AG04449 (cell line): ENCODE measurements around the gene COL5A1.

ENCODE experiments used
- CTCF ChIA-PET: fragments of 350-600 bp; formaldehyde crosslinking; extraction: SDS; loops from one replicate; lab custom pipeline; 2021; ENCODE audit warnings: antibody characterized with exemption; lab: Yijun Ruan, JAX
- POLR2A ChIA-PET: fragments of 400-600, 350-600 bp; formaldehyde crosslinking; extraction: SDS; loops from one replicate; lab custom pipeline; 2020; ENCODE audit warnings: antibody characterized with exemption, inconsistent platforms; lab: Yijun Ruan, JAX
- DNase-seq: peaks from one replicate; pipeline ENCODE4 v3.0.0-alpha.2; 2010; ENCODE audit warnings: low read depth, low spot score
- H3K4me3 ChIP-seq: 2 replicates; pipeline ENCODE4 v1.5.1; 2011; ENCODE audit warnings: low read depth, mild to moderate bottlenecking, control low read depth, low read length
- TF ChIP-seq, protein P1 (sequence below): IDR thresholded peaks from one replicate; pipeline ENCODE4 v1.5.1; 2011; ENCODE audit warnings: mild to moderate bottlenecking, moderate library complexity, low read length, control low read depth, inconsistent platforms; ENCODE audit not compliant: insufficient read depth; ENCODE audit errors: missing control alignments

Gene COL5A1

DNA sequence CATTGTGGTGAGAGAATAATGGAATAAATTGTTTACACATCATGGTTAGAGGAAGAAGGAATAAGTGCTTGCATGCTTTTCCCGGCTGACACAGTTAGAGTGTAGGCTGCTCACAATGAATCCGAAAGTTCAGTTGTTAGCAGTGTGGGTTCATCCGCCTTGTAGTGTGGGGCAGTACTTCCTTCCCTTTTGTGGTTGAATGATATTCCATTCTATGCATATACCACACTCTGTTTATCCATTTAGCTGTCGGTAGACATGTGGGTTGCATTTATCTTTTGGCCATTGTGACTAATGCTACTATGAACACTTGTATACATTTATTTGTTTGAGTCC is 84.0 kb downstream of the COL5A1 start:
- POLR2A ChIA-PET, result no interaction called here
- TF ChIP-seq, protein P1, sequence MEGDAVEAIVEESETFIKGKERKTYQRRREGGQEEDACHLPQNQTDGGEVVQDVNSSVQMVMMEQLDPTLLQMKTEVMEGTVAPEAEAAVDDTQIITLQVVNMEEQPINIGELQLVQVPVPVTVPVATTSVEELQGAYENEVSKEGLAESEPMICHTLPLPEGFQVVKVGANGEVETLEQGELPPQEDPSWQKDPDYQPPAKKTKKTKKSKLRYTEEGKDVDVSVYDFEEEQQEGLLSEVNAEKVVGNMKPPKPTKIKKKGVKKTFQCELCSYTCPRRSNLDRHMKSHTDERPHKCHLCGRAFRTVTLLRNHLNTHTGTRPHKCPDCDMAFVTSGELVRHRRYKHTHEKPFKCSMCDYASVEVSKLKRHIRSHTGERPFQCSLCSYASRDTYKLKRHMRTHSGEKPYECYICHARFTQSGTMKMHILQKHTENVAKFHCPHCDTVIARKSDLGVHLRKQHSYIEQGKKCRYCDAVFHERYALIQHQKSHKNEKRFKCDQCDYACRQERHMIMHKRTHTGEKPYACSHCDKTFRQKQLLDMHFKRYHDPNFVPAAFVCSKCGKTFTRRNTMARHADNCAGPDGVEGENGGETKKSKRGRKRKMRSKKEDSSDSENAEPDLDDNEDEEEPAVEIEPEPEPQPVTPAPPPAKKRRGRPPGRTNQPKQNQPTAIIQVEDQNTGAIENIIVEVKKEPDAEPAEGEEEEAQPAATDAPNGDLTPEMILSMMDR, result no peak
- no peak for DNase-seq
- CTCF ChIA-PET, result no interaction called here
- no peak overlapping the region for H3K4me3 ChIP-seq

DNA sequence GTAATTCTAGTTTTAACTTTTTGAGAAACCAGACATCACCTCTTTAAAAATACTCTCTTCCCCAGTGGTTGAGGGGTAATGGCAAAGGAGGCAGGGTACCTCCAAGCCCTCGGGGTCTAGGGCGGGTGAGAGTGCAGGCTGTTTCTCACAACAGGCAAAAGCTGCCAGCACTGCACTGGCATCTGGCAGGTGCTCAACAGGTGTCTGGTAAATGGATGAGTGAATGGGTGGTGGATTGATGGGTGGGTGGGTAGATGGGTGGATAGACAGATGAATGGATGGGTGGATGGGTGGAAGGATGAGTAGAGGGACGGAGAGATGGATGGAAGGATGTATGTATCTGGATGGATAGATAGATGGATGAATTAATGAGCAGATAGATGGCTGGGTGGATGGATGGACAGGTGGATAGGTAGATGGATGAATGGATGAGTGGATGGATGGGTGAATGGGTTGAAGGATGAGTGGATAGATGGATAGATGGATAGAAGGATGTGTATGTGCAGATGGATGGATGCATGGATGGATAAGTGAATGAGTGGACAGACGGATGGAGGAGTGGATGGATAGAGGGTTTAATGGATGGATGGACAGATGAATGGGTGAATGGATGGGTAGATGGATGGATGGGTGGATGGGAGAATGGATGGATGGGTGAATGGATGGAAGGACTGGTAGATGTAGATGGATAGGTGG is 84.6 kb downstream of the COL5A1 start:
- POLR2A ChIA-PET, result no interaction called here

DNA sequence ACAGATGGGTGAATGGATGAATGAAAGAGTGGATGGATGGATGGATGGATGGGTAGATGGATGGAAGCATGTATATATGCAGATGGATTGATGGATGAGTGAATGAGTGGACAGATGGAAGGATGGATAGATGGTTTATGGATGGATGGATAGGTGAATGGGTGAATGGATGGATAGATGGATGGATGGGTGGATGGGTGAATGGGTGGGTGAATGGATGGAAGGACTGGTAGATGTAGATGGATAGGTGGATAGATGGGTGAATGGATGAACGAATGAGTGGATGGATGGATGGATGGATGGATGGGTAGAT is 85.1 kb downstream of the COL5A1 start:
- ChIA-PET POLR2A (no interaction called here), CTCF (interaction anchor here (1.1 kb wide), 1 partner anchor 37 kb away, joined by 6 read pairs; no protein-coding TSS in a partner anchor)
- no peak for DNase-seq
- TF ChIP-seq, protein P1, result no peak
- no peak overlapping the region for H3K4me3 ChIP-seq

More for the DNA sequence above, 84.6 kb downstream of the COL5A1 start:
- TF ChIP-seq, protein P1, result no peak
- CTCF ChIA-PET, result interaction anchor here (1.1 kb wide), 1 partner anchor 36 kb away, joined by 6 read pairs; no protein-coding TSS in a partner anchor
- no peak for DNase-seq
- no peak overlapping the region for H3K4me3 ChIP-seq

DNA sequence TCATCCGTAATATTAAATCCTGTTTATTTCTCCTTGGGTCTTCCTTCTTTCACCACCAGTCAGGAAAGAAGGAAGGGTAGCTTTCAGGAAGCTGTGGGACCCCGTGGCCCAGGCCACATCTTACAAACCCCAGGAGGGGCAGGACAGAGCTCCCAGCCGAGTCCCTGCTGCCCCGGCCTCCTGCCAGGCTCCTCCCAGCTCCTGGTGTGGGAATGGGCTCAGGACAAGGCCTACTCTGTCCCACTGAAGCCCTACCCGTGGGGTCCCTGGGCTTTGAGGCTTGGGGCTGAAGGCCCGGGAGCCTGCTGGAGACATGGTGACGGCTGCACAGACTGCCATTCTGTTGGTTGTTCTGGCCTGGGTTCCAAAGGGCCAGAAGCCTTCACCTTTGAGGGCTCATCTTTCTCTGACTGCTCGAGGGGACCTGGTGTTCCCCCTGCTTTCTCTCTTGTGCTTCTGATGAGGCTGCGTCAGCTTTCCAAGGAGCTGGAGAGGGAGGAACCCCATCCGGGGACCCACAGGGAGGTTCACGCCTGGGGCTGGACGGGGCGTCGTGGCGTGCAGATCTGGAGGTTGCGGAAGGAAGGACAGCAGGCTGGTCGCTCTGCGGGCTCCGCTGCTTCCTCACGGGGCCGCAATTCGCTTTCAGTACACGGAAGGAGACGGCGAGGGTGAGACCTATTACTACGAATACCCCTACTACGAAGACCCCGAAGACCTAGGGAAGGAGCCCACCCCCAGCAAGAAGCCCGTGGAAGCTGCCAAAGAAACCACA is 86.6 kb downstream of the COL5A1 start:
- CTCF ChIA-PET, result interaction anchor here (0.7 to 2.0 kb wide), 3 partner anchors 11 to 279 kb away, joined by 3 to 6 read pairs (median 4); no protein-coding TSS in a partner anchor
- DNase-seq, result no peak
- TF ChIP-seq, protein P1, result no peak
- POLR2A ChIA-PET, result interaction anchor here (0.7 to 1.0 kb wide), 2 partner anchors 8 to 11 kb away, joined by 3 read pairs; no protein-coding TSS in a partner anchor
- H3K4me3 ChIP-seq, result no peak overlapping the region

DNA sequence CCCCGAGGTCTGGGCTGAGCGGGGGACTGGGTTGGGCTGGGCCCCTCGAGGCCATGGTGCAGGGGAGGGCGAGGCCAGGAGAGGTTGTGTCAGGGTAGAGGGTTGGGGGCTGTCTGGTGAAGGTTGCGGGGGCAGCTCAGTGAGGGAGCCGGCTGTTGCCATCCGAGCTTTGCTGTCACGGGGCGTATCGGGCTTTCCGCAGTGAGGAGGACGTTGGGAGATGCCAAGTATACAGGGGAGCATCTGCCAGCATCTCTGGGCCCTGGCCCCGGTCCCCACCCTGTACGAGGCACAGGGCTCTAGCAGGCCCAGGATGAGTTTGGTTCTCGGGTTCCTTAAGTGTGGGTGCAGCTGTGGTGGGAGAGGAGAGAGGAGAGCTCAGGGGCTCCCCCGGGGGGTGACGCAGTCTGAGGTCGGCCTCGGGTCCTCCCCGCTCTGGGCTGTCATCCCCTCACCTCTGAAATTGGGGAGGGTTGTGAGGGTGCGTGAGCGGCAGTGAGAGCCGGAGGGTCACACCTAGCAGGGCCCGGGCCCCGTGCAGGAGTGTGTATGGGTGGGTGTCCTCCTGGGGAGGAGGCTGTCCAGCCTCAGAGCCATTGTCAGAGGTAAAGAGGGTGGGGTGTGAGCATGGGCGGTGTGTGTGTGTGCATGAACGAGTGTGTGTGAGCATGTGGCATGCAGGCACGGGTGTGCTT is 87.3 kb downstream of the COL5A1 start:
- POLR2A ChIA-PET, result interaction anchor here (1.0 kb wide), 1 partner anchor 9 kb away, joined by 3 read pairs; no protein-coding TSS in a partner anchor
- CTCF ChIA-PET, result interaction anchor here (2.0 kb wide), 1 partner anchor 280 kb away, joined by 6 read pairs; no protein-coding TSS in a partner anchor

More for the DNA sequence above, 87.3 kb downstream of the COL5A1 start:
- no peak overlapping the region for H3K4me3 ChIP-seq
- TF ChIP-seq, protein P1, result no peak
- no peak for DNase-seq
